Activated CD4-positive, alpha-beta T cell treated with anti-CD3 and anti-CD28 coated beads, Interleukin-2, Interleukin-4, amounts not matched to agents 100 ng/mL and 50 ng/mL, durations not matched to agents 16 hours and 8 hours (primary cell): Measurements from ENCODE around the gene FAR1.
A peak's percentile ranks its signal among the peaks of the same experiment; 100 is the strongest.
"Not testable (repeated sequence)": the region's sequence is repeated elsewhere in the genome, so short reads cannot be mapped to it uniquely, and the experiment has no call there.

ENCODE experiments used
- DNase-seq: peaks from one replicate; pipeline ENCODE4 v3.0.0-alpha.2; 2020; ENCODE audit warnings: low spot score

Gene FAR1

DNA sequence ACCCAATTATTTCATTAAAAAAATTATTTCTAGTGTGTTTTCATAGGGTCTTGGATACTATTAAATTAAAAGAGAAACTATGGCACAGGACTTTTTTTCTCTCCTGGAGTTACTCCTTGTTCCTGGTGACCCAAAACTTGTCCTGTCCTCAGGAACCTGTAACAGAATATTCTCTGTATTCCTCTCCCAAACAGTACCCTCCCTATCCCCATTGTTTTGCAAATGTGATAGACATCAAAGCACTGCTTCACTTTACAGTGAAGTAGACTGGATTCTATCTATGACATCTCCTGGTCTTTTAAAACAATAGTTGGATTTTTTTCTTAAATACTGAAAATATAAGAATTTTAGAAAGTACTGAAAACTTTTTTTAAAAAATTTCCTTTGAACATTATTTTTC lies 37.2 kb downstream of the FAR1 start:
- no peak for DNase-seq

DNA sequence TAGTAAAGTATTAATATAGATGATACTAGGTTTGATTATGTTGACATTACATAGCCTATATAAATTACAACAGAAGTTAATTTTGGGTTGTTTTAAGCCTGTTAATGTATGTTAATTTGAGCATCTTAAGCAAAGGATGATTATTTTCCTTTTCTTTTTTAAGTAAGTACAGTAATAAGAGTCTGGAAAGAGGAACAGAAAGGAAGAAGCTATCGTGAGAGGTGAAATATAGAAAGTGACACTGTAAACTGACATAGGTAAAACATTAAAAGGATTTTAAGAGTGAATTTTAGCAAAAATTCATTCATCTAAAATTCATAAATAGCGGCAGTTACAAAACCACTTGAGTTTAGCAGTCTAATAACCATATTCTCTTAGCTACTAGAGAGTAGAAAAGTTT lies 45.5 kb downstream of the FAR1 start:
- DNase-seq, result no peak

DNA sequence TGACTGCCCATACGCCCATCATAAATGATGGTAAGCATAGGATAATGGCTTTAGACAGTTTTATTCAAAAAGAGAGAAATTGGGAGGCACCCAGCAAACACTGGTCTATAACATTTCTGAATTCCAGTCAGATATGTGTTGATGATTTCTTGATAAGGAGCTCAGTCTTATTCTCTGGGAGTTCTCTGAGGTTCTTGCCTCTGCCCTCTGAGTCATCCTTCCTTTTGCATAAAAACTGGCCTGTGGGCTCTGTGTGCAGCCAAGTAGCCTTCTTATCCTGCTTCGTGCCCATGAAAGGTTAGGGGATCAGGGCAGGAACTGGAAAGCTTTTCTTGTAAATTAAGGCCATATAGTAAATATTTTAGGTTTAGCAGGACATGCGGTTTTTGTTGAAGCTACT lies 48.9 kb downstream of the FAR1 start:
- no peak for DNase-seq

DNA sequence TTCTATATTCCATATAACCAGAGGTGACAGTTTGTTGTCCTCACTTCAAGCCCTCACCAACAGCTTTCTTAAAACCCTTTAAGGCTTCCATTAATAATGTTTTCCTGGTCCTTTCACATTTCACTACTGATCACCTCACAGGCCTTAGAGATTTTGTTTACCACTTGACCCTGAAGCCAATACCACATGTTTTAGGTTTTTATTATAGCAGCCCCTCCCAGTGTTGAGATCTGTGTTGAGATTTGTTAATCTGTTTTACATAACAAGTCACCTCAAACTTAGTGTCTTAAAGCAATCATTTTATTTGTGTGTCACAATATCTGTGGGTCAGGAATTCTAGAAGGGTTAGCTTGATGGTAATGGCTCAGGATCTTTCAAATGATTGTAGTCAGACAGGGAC lies 49.9 kb downstream of the FAR1 start:
- no peak for DNase-seq

DNA sequence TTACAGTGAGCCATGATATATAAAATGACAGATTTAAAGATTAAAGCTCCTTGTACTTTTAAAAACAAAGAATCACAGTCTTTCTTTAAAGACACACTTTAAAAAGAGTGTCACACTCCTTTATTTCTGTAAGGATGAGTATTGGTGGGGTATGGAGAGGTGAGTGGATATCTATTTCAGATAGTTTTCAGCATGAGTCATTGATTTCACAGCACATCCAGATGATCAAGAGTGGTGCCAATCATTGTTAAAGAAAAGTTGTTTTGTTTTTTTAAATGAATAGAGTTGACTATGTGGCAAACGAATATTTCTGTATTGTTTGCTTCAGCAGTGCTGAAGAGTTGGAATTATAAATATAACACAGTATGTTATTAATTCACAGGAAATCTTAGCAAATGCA lies 52.5 kb downstream of the FAR1 start:
- DNase-seq, result no peak

DNA sequence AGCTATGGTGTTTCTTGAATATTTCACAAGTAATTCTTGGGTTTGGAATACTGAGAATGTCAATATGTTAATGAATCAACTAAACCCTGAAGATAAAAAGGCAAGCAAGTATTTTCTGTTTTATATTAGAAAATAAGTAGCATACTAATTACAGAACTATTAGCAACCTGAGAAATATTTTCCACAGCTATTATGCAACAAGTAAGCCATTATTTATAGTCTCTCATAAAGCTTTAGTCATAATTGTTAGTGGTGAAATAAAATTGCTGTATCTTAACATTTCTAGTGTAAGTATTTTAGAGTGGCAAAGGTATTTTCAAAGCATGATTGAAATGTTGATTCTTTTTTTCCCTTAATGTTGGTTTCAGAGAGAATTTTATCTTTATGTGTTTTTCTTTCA lies 53.3 kb downstream of the FAR1 start:
- DNase-seq, result no peak

DNA sequence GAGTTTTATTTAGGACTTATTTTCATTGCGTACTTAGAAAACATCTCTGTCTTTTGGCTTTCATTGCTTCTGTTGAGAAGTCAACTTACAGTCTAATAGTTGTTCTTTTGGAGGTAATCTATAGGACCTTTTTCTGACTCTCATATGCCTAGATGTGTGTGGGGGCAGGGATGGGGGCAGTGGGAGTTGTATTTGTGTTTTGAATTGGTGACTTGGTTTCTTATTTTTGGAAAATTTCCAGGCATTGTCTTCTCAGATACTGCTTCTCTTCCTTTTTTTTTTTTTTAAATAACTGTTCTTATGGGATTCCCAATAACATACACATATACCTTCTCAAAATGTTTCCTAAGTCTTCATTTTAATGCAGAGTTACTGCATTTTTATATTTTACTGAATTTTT lies 58.0 kb downstream of the FAR1 start:
- DNase-seq, result no peak

DNA sequence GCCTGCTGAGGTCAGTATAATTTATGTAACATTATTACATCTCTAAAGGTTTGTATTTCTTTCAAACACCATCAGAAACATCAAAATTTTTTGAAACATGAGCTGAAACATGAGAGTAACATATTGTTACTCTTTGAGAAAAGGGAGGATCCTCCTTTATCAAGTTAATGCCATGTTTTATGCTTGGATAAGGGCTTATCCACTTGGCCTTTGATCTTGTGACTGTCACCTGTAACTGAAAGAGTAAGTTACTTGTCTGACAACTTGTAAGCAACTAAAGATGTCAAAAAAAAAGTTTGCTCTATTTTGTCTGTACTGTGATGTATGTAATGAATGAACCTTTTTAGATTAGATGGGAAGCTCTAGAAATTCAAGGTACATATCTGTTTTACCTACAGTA lies 59.6 kb downstream of the FAR1 start:
- DNase-seq, result no peak

DNA sequence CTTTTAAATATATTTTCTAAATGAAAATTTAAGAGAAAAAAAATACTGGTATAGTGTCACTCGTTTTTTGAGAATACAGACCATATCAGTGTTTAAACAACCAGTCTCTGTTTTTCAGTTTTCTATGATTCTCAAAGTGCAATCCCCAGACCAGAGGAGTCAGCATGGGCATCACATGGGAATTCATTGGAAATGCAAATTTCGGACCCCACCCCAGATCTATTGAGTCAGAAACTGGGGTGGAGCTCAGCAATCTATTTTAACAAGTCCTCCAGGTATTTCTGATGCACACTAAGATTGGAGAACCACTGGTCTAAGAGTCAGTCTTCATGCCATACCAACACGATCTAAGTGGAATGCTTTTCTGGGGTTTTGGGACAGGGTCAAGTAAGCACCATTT lies 66.1 kb downstream of the FAR1 start:
- no peak for DNase-seq

DNA sequence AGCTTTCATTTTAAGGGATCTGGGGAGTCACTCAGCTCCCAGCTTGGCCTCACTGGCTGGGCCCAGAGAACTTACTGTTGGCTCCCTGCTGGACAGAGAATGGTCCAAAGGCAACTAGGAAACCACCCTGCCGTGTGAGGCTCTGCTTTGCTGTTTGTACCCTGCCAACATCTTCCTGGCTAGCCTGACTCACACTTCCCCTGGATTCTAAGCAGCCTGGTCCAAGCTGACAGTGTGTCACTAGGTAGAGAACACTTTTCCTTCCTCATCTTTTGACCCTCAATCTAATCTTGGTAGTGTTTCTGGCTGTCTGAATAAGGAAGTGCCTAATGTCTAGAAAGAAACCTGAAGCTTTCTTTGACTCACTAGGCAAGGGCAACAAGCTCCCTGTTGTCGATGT lies 76.7 kb downstream of the FAR1 start:
- DNase-seq, result no peak

DNA sequence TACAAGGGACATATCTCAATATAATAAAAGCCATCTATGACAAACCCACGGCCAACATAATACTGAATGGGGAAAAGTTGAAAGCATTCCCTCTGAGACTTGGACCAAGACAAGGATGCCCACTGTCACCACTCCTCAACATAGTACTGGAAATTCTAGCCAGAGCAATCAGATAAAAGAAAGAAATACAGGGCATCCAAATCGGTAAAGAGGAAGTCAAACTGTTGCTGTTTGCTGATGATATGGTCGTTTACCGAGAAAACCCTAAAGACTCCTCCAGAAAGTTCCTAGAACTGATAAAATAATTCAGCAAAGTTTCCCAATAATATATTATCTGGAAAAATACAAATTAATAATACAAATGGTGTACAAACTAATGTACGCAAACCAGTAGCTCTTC lies 84.8 kb downstream of the FAR1 start:
- DNase-seq, result not testable (repeated sequence)

DNA sequence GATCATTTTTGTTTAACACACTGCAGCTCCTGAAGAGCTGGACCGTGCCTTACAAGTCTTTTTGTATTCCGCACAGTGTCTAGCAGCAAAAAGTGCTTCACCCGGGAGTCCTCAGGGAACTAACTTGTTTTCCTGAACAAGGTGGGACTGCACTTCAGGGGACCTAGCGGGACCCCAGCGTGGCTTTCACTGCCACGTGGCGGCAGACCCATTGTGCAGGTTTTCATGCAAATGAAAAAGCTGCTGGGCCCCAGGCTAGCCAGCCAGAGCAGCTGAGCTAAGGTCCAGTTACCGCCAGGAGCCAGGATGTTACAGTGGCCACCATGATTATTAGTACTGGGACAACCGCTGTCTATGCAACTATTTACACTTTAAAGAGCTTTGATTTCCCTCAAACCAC lies 90.6 kb downstream of the FAR1 start:
- no peak for DNase-seq

DNA sequence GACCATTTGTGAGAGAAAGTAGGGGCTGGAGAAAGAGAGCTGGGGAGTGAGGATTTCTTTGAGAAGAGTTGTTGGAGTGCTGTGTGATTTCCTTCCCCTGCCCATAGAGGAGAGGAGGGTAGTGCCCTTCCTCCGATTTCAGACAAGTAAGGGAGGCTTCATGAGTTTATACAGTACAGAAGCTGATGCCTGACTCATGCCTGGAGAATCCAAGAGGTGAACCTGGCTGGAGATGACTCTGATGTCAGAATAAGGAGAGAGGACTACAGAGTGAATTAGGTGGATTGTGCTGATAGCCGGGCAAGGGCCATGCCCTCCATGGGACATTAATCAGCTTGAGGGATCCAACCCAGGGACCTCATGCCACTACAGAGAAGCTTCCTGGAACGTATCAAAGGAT lies 91.6 kb downstream of the FAR1 start:
- no peak for DNase-seq

DNA sequence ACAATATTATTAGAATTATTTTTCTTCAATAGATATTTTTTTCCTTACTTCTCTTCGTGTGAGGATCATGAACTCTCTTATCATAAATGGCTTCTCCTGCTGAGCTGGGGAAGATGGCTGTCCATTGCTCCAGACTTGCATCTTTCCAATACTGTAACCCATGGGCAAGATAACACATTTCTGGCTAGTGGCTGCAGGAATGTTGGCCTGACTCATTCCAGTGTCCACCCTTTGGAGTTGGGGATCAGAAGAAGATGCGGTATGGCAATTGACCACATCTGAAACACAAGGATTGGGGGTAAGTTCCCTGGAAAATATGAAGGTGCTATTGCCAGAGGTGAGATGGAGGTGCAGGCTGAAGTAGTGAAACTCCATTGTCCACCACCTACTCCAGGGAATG lies 92.8 kb downstream of the FAR1 start:
- no peak for DNase-seq

DNA sequence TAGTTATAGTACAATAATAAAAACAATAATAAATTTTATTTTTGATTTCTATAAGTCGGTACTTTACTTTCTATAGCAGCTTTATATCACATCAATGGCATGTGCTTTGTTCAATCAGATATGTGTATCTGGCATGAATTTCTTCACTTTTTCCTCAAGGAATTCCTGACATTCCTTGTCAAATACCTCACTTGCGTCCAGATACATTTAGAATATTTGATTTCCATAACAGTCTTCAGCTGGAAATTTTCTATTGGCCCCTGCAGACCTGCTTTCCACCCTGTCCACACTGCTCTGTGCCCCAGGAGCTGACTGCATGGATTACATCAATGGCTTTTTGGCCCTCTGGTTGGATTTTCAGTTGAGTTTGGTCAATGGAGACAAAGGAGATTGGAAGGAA lies 93.2 kb downstream of the FAR1 start:
- DNase-seq, result no peak

DNA sequence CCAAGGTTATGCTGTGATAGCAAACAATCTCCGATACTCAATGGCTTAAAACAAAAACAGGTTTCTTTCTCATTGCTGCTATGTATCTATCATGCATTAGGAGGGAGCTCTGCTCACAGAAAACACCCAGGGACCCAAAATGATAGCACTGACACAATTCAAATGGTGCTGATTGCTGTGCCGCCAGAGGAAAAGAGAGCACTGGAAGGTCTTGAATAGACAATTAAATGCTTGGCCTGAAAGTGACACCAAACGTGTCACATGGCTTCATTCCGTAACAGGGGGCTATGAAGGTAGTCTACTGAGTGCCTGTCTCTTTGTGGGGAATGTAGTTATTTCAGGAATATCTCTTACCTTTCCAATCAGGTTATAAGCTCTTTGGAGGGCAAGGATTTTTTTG lies 94.2 kb downstream of the FAR1 start:
- no peak for DNase-seq

DNA sequence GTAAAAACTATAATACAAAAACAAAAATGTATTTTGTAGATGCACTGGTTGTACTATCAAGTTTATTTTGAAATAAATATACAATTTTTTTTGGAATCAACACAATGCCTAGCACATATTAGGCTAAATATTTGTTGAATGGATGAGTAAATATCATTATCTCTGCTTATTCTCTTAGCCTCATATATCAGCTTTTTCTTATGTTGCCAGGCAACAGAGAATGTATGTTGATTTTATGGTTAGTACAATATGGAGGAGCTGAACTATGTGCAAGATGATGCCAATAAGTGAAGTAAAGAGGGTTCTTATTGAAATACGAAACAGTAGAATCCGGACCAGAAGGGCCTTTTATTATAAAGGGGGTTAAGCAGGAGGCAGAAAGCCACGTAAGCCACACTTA lies 94.9 kb downstream of the FAR1 start:
- DNase-seq, result no peak

DNA sequence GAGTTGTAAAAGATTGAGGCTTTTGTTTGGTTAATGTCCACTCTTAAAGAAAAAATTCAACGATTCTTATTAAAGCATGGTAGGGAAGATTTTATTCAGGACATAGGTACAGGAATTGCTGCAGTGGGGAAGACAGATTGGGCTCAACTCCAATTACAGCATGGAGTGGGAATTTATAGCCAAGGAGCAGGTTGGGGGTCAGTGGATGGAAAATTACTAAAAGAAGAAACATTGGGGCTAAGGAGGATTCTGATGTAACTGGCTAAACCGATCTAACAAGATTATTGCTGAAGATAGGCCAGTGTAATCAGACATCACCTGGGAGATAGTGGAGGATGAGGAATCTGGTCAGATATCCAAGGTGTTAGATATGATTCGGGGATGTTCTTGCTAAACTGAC lies 97.4 kb downstream of the FAR1 start:
- DNase-seq, result no peak

DNA sequence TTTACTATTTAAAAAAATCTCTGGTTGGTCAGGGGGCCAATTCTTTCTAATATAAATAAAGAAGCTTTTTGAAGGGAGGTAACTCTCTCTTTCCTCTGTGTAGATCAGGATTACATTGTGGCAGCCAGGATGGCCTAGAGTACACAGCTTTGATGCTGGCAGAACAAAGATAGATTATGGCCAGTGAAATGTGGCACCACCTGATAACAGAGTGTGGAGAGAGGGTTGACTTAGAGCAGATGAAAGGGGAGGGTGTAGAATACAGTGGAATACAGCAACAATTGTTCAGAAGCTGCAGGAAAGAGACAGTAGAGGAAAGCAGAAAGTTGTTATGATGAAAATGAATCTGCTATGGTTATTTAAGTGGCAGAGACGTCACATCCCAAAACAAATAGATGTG lies 99.0 kb downstream of the FAR1 start:
- DNase-seq, result no peak

DNA sequence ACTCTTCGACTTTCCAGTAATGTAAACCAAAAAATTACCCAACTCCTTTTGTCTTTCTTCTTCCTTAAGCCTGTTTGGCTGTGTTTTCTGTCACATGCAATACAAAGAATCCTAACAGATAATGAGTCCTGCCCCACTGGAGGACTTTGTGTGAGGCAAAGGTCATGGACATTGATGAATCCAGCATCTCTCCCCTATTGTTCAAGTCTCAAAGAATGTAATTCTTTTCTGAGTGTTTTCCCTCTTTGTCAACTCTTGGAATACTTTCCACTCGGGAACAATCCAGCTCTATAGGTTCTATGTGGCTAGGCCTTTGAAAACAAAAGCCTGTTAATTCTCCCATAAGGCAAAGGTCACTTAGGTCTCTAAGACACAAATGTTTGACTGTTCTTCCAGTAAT lies 100.7 kb downstream of the FAR1 start:
- no peak for DNase-seq

DNA sequence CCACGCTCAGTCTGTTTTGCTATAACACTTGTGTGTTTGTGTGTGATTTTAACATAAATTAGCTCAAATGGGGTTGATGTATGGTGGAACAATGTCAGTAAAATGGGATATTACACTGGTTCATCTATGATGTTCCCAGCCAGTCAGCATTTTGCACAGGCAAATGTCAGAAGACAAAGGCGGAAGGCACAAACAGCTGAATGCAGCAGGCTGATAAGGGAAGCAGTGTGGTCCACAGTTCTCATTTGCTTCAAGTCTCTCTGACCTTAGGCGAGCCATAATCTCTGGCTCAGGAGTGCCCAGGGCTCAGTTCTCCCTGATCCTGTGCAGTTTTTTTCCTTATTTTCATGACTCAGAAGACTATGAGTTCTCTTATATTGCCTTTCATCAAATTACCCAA lies 102.7 kb downstream of the FAR1 start:
- DNase-seq, result no peak

DNA sequence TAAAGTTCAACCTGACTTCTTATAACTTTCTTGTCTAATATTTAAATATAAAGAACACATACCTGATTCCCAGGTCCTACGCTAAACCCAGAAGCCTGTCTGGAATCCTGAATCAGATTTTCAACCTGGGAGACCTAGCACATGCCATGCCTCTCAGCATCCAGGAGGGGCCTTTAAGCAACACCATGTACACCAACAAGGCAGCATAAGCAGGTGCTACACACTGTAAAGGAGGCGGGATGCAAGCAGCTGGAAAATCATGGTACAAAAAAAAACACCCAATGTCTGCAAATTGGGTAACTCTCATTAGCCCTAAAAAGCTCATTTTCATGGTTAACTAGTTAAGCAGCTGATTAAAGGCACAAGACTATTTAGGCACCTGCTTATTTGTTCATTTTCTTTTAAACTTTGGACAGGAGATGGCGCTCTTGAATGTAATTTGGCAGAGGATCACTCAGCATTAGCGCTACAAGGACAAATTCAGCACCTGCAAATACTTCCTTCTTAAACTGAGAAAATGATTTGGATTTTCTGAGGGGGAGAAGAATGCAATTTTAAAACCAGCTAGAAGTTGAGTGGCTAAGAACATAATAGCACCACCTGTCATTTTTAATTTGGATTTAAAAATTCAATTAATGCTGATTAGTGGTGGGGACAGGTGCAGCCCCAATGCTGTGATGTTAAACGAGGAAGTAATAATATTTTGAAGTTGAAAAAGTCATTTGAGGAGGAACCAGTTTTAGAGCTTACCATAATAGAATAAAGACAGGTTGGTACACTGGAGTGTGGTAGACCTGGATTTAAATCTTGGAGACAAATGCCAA lies 104.0 kb downstream of the FAR1 start:
- peak; percentile 56 for DNase-seq

DNA sequence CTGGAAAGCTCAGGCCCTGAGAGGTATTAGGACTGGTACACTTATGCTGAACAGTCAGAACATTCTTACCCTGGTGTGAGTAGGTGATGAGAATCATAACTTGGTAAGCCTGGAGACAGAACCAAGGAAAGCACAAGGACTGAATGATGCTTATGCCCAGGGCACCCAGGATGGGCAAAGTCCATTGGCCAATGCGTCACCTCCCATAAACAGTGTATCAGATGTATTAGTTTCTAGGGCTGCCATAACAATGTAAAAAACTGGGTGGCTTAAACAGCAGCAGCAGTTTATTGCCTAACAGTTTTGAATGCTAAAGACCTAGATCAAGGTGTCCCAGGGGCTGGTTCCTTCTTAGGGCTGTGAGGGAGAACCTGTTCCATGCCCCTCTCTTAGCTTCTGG lies 107.0 kb downstream of the FAR1 start:
- no peak for DNase-seq

DNA sequence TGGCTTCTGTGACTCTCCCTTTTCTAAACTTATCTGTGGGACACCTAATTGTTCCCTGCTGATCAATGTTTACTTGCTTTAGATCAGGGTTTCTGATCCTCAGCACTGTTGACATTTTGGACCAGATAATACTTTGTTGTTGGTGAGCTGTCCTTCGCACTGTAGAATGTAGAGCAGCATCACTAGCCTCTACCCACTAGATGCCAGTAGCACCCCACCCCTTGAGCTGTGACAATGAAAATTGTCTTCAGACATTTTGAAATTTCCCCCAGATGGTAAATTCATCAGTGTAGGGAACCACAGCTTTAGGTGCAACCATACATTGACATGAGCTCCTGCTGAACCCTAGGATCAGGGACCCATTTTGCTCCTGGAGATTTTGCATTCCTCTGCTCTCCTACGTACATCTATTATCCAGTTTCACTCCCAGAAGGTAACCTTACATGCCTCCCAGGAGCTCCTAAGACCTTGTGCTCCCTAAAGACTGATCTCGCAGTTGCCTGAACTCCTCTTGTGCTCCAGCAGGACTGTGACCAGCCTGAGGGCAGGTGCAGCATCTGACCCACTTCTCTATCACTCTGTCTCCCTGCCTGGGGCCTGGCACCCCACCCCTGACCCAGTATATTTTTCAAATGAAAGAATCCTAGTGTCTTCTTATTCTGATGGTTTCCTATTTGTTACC lies 107.8 kb downstream of the FAR1 start:
- DNase-seq, result no peak
